PFSK-1 (cell line): ENCODE results near the gene FA2H.

ENCODE experiments used
- POLR2AphosphoS5 ChIP-seq: IDR thresholded peaks from 2 replicates; pipeline ENCODE4 v1.6.1; 2012; ENCODE audit warnings: low read depth, mild to moderate bottlenecking, control low read depth, low read length, moderate library complexity
- TF ChIP-seq, protein P1 (sequence below), 2 experiments: IDR thresholded peaks; 2 replicates each; pipeline versions ENCODE4 v1.6.1 to v1.8.0; 2011 to 2012; ENCODE audit warnings: low read depth in 2 of 2, low read length in 2 of 2, control low read depth in 1 of 2, inconsistent platforms in 1 of 2, mild to moderate bottlenecking in 1 of 2, moderate library complexity in 1 of 2; ENCODE audit not compliant: insufficient read depth in 1 of 2

DNA sequence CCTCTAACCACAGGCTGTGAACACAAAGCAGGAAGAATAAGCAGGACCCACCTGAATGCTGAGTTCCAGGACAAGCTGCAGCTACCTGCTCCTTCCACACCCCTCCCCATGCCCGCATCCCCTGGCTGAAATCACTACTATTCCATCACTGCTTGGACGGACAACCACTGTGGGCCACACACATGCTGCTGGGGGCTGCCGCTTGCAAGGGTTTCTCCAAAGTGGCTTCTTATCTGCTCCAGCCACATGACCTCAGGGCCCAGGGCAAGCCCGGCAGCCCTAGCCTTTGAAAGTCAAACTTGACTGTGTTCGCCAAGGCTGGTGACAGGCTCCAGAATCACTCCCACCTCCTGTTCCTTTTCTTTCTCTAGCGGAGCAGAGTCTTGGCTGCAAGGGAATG, 18.4 kb downstream of the FA2H start:
- no peak for TF ChIP-seq POLR2AphosphoS5
- TF ChIP-seq, protein P1, sequence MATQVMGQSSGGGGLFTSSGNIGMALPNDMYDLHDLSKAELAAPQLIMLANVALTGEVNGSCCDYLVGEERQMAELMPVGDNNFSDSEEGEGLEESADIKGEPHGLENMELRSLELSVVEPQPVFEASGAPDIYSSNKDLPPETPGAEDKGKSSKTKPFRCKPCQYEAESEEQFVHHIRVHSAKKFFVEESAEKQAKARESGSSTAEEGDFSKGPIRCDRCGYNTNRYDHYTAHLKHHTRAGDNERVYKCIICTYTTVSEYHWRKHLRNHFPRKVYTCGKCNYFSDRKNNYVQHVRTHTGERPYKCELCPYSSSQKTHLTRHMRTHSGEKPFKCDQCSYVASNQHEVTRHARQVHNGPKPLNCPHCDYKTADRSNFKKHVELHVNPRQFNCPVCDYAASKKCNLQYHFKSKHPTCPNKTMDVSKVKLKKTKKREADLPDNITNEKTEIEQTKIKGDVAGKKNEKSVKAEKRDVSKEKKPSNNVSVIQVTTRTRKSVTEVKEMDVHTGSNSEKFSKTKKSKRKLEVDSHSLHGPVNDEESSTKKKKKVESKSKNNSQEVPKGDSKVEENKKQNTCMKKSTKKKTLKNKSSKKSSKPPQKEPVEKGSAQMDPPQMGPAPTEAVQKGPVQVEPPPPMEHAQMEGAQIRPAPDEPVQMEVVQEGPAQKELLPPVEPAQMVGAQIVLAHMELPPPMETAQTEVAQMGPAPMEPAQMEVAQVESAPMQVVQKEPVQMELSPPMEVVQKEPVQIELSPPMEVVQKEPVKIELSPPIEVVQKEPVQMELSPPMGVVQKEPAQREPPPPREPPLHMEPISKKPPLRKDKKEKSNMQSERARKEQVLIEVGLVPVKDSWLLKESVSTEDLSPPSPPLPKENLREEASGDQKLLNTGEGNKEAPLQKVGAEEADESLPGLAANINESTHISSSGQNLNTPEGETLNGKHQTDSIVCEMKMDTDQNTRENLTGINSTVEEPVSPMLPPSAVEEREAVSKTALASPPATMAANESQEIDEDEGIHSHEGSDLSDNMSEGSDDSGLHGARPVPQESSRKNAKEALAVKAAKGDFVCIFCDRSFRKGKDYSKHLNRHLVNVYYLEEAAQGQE (IDR thresholded peaks at IDR 0.05; ENCODE audit: insufficient read depth in 1 of 2, low read depth in 2 of 2, low read length in 2 of 2): no peak
